ENCODE measurements around the gene EME2.

The EME2 gene

DNA sequence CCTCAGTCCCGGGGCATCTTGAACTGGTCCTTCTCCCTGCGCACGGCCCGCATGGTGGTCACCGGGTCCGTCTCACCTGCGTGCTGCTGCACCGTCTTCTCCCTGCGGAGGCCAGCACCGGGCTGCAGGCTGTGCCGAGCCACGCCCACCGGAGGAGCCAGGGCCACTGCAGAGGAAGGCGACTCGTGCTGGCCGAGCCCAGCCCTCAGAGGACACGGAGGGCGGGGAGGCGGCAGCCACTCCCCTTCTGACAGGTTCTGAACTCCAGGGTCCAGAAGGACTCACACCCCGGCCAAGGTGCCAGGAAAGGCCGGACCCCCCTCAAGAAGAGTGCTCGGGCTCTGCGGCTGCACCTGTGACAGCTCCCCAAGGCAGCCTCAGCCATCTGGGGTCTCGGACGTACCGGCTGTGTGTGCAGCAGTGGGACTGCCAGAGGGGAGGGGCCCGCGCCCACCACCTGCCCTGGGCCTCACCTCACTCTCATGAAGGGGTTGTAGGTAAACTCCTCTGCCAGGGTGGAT is 36.7 kb downstream of the EME2 start:
- no peaks in the 10 kb centered on the region for H3K27me3 ChIP-seq
- TF ChIP-seq, protein P1, sequence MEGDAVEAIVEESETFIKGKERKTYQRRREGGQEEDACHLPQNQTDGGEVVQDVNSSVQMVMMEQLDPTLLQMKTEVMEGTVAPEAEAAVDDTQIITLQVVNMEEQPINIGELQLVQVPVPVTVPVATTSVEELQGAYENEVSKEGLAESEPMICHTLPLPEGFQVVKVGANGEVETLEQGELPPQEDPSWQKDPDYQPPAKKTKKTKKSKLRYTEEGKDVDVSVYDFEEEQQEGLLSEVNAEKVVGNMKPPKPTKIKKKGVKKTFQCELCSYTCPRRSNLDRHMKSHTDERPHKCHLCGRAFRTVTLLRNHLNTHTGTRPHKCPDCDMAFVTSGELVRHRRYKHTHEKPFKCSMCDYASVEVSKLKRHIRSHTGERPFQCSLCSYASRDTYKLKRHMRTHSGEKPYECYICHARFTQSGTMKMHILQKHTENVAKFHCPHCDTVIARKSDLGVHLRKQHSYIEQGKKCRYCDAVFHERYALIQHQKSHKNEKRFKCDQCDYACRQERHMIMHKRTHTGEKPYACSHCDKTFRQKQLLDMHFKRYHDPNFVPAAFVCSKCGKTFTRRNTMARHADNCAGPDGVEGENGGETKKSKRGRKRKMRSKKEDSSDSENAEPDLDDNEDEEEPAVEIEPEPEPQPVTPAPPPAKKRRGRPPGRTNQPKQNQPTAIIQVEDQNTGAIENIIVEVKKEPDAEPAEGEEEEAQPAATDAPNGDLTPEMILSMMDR (IDR thresholded peaks at IDR 0.05; ENCODE audit: low read depth, low read length), result no peak
- H3K36me3 ChIP-seq, result peaks cover 11% of the 10 kb centered on the region; the same call in 1 of the 2 replicates
- DNase-seq, result no peak
- no peak overlapping the region for H3K4me3 ChIP-seq (ENCODE audit: low read depth, low read length)
- no peaks in the 10 kb centered on the region for H3K9me3 ChIP-seq
- H3K4me1 ChIP-seq, result no peaks in the 10 kb centered on the region

DNA sequence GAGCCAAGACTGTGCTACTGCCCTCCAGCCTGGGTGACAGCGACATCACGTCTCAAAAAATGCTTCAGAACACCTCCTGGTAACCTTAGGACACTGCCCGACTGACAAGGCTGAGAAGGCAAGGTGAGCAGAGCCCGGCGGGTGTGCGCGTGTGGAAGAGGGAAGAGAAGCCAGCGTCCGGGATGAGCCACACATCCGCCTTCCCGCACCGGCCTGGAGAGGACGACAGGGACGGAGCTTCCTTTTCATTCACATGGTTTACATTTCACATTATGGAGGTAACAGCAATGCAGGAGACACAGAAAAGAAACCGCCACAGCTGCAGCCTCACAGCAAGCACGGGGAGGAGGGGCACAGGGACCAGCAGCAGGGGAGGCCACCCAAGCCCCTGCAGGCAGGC is 37.5 kb downstream of the EME2 start:
- no peaks in the 10 kb centered on the region for H3K27me3 ChIP-seq
- peaks cover 11% of the 10 kb centered on the region; the same call in 1 of the 2 replicates for H3K36me3 ChIP-seq
- H3K9me3 ChIP-seq, result no peaks in the 10 kb centered on the region
- no peaks in the 10 kb centered on the region for H3K4me1 ChIP-seq
- TF ChIP-seq, protein P1 (IDR thresholded peaks at IDR 0.05; ENCODE audit: low read depth, low read length), result no peak
- no peak for DNase-seq
- no peak overlapping the region for H3K4me3 ChIP-seq (ENCODE audit: low read depth, low read length)

DNA sequence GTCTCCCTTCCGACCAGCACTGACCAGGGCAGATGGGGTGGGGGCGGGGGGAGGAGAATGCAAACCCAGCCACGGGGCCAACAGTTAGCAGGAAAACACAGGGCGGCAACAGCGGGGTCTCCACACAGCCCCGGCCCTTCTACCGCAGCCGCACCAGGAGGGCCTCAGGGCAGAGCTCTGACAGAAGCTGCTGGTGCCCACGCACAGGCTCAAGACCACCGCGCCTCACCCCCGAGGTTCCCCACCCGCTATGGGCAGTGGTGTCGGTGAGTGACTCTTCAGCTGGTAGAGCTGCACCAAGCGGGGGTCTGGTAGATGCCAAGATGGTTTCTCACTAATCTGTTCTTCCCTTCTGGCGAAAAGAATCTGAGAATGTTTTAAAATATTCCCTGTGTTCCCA is 37.9 kb downstream of the EME2 start:
- TF ChIP-seq, protein P1 (IDR thresholded peaks at IDR 0.05; ENCODE audit: low read depth, low read length), result no peak
- Histone ChIP-seq H3K36me3 (peaks cover 15% of the 10 kb centered on the region; the same call in 1 of the 2 replicates), H3K4me1 (no peaks in the 10 kb centered on the region), H3K4me3 (ENCODE audit: low read depth, low read length) (no peak overlapping the region), H3K27me3 (no peaks in the 10 kb centered on the region), H3K9me3 (no peaks in the 10 kb centered on the region)
- no peak for DNase-seq

DNA sequence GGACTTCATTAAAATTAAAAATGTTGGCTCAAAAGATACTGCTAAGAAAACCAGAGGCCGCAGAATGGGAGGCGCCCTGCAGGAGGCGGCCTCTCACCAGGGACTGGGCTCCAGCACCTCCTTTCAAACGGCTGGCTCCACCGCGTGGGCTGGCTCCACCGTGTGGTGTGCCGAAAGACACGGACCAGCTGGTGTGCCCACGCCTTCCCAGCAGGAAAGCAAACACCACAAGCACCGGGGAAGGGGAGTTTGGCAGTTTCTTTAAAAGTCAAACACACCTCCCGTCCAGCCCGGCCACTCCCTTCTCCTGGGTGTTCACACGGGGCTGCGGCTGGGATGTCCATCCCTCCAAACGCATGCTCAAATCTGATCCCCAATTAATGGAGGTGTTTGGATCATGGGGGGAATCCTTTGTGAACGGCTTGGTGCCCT is 40.1 kb downstream of the EME2 start:
- Histone ChIP-seq H3K36me3 (peaks cover 18% of the 10 kb centered on the region), H3K4me1 (no peaks in the 10 kb centered on the region), H3K9me3 (no peaks in the 10 kb centered on the region), H3K27me3 (no peaks in the 10 kb centered on the region), H3K4me3 (ENCODE audit: low read depth, low read length) (no peak overlapping the region)
- peak; percentile 79 for DNase-seq
- TF ChIP-seq, protein P1 (IDR thresholded peaks at IDR 0.05; ENCODE audit: low read depth, low read length), result peak; percentile 74

DNA sequence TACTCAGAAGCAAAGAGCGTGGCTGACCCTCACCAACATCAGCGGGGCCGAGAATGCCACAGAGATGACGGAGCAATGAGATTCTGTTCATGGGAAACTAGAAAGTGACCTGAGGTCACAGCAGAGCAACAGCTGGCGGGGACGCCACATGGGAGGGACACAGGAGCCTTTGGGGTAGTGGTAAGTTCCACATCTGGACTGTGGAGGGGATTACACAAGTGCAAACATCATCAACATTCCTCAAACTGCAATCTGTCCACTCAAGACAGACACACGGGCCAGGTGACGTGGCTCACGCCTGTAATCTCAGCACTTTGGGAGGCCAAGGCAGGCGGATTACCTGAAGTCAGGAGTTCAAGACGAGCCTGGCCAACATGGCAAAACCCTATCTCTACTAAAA is 42.9 kb downstream of the EME2 start:
- Histone ChIP-seq H3K9me3 (no peaks in the 10 kb centered on the region), H3K27me3 (no peaks in the 10 kb centered on the region), H3K4me3 (ENCODE audit: low read depth, low read length) (no peak overlapping the region), H3K4me1 (no peaks in the 10 kb centered on the region), H3K36me3 (peaks cover 14% of the 10 kb centered on the region)
- TF ChIP-seq, protein P1 (IDR thresholded peaks at IDR 0.05; ENCODE audit: low read depth, low read length), result no peak
- DNase-seq, result no peak

DNA sequence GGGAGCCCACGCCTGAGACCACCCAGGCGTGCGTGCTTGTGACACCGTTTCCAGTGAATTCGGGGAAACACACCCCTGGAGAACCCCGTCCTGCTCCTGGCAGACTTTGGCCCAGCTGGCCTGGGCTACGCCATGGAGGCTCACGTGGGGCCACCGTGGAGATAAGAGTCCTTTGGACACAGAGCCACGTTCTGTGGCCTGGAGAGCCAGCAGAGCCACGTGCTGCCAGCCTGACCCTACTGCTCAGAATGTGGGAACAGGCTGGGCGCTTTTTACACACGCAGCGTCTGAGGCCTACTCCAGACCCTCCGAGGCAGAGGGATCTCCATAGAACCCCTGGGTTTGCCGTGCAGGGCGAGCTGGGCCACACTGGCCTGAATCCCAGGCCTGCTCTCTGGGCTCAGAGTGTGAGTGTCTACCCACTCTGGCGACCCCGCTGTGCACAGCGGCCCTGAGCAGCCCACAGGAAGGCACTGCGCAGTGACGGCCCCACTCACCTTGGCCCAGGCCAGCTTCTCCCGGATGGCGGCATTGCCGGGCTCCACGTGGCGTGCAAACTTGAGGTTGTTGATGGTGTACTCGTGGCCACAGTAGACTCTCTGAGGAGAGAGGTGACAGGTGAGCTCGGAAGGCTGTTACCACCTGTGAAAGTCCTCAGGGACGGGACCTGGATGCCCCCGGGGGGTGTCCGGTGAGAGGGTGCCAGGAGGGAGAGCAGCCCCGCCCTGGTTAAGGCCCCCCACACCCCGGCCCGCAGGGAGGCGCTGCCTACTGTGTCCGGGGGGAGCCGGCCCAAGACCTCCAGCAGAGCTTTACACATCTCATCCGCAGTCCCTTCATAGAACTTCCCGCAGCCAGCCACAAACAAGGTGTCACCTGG is 44.0 kb downstream of the EME2 start:
- TF ChIP-seq, protein P1 (IDR thresholded peaks at IDR 0.05; ENCODE audit: low read depth, low read length), result no peak
- Histone ChIP-seq H3K4me1 (no peaks in the 10 kb centered on the region), H3K27me3 (no peaks in the 10 kb centered on the region), H3K9me3 (no peaks in the 10 kb centered on the region), H3K36me3 (peaks cover 14% of the 10 kb centered on the region), H3K4me3 (ENCODE audit: low read depth, low read length) (no peak overlapping the region)
- no peak for DNase-seq
